GDM1 (cell line): ENCODE results near the gene NT5C3A.
"Not testable (repeated sequence)": the region's sequence is repeated elsewhere in the genome, so short reads cannot be mapped to it uniquely, and the experiment has no call there.

Experiments used
- DNase-seq: peaks from one replicate; lab custom pipeline; 2025; lab: John Stamatoyannopoulos, UW

The NT5C3A gene

GRCh38 chr7:33041631-33042428 is 20.7 kb downstream of the NT5C3A start:
- no peak for DNase-seq

DNA sequence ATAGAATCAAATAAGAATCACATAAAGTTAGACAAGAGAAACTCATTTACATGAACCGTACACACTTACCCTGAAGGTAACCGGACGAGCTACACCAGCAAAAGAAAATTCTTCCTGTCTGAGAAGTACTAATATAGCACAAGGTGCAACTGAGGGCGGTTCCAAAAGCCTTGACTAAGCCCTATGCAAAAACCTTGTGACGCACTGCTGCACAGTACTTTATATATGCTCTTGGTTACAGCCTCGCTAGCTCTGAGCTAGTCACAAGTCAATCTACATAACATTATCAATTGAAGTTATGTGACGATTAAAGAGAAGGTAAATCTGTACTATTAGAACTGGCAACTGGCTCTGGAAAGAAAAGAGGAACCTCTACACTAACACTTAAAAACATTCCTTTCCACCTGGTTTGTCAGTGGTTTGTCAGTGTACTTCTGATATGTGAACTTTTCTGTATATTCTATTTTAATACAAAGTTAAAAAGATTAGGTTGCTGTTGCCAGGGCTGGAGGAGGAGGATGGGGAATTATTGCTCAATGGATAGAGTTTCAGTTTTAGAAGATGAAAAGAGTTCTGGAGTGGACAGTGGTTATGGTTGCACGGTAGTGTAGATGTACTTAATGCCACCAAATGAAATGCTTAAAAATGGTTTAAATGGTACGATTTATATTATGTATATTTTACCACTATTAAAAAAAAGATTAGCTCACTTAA is 21.6 kb downstream of the NT5C3A start:
- peak; percentile 26 for DNase-seq

GRCh38 chr7:33039903-33040292 is 22.7 kb downstream of the NT5C3A start:
- no peak for DNase-seq

DNA sequence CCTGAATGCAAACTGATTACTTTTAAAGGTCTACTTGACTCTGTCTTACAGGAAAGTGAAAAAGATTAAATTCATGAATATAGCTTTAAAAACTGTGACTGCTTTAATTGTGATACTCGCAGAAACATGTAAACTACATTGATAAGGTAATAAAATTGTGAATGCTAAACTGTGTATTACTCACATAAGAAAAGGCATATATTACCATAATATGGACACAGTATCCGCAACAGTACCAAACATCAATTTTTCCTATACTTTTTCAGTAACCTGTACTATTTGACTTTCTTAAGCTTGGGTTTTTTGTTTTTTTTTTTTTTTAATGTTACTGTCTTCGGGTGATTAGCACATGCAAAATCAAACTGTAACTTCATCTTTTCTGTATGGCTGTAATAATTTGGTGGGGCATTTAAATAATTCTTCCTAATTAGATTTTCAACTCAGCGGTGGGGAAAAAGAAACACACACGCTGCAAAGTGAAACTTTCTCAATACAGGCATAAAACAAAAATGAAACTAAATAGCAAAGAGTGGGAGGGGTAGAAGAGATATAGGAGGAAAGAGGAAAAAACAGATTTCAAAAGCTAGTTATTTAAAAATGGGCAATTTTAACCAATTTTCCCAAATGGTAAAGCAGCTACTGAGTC is 23.2 kb downstream of the NT5C3A start:
- DNase-seq = no peak

DNA sequence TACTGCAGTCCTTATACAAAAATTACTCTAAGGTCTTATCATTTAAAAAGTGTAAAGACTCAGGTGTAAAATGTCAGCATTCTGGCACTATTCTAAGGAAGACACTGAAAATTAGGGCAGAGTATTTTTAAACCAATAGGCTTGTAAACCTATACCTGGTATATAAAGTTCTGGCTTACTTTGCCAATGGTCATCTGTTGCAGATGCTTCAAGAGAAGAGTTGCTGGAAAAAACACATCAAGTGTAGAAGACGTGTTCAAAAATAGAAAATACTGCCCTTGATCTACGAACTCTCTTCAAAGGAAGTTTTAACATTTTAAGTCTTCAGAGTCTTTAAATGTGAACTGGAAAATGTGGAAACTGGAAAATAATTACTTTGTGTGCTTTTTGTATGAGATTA is 23.9 kb downstream of the NT5C3A start:
- DNase-seq = no peak

DNA sequence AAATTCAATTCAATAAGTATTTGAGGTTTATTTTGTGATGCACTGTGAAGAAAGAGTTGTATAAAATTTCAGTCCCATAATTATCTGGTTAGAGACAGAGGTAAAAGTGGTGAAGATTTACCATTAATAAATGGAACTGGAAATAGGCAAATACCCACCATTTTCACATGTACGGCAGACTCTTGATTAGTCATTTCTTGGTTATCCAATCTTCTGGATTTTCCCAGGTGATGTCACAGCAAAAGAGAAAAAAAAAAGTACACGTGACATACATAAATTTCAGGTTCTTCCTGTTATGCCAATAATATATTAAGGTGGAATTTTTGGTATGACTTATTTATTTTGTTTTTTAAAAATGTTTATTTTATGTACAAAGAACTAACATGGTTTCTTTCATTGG is 26.8 kb downstream of the NT5C3A start:
- no peak for DNase-seq

DNA sequence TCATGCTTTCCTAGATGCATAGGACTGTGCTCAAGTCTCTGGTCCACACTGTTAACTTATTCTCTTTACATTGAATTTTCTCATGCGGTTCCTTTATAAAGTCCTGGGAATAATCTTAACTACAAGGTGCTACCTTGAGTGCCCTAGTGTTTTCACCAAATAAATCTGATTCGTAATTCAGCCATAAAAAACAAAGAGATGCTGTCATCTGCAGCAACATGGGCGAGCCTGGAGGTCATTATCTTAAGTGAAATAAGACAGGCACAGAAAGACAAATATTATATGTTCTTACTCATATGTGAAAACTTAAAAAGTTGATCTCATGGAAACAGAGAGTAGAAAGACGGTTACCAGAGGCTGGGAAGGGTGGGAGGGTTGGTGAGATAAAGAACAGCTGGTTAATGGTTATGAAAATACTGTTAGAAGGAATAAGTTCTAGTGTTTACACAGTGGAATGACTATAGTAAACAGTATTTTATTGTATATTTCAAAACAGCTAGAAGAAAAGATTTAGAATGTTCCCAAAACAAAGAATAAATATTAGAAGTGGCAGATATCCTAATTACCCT is 38.3 kb downstream of the NT5C3A start:
- no peak for DNase-seq

DNA sequence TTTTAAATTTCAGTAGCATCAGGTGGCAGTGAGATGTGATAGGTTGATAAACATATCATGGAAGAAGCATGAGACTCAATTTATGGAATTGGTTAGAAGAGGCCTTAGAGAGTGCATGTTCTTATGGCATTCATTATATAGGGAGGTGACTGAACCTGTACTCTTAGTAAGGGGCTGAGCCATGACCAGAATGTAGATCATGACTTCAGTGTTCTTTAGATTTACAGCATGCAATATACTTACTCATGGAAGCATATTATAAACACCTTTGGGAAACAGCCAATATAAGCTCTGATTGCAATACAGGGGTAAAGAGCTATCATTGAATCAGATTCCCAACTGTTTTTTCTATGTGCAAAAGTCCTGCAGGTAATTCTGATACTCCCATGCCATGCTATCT is 50.2 kb downstream of the NT5C3A start:
- DNase-seq = no peak

GRCh38 chr7:33009734-33010133 is 52.8 kb downstream of the NT5C3A start:
- DNase-seq = no peak

DNA sequence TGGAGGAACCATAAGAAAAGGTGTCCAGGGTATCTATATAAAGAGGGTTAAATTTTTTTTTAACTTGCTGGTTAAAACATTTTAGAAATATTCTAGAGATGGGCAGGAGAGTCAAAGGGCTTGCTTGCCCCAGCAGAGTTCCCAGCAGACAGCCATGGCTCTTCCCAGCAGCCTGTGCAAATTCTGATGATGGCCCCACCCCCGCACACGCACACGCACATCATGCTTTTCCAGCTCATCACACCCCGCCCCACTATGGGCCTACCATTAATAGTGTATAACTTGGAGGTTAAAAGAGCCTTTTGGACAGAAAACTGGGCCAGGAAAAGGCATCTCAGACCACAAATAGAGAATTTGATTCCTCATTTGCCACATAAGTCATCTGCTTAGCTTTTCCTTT is 56.9 kb downstream of the NT5C3A start:
- DNase-seq = not testable (repeated sequence)

DNA sequence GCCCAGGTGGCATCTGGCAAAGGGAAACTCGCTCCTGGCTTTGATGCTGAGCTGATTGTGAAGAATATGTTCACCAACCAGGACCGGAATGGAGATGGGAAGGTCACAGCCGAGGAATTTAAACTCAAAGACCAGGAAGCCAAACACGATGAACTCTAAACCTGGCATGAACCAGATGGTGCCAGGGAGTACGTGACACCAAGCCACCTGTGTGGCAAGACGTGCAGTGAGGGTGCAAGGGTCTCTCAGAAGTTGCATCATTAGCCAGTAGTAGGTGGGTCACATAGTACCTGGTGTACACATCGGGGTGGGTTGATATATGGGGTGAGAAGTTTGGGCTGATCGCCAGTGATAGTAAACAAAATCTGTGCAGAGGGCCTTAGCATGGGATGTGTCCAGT is 57.4 kb downstream of the NT5C3A start:
- not testable (repeated sequence) for DNase-seq

- DNase-seq = not testable (repeated sequence)
Observed at GRCh38 chr7:33004104-33004616, 58.4 kb downstream of the NT5C3A start.

DNA sequence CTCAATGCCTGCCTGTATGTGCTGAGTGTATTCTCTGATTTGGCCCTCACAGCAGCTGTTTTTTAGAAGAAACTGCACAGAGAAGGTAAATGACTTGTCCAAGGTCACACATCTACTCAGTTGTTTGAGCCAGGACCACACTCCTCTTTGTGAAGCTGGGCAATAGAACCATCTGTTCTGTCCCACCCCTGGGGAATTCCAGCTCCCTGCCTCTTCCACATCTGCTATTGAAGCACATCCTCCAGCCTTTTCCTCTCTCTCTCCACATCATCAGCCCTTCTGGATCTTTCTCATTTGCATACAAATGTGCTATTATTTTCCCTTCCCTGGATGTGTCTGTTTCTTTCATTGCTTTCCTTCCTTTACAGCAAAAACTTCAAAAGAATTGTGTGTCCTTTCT is 59.5 kb downstream of the NT5C3A start:
- not testable (repeated sequence) for DNase-seq

- DNase-seq = not testable (repeated sequence)
Observed at GRCh38 chr7:32999380-32999779, 63.2 kb downstream of the NT5C3A start.

DNA sequence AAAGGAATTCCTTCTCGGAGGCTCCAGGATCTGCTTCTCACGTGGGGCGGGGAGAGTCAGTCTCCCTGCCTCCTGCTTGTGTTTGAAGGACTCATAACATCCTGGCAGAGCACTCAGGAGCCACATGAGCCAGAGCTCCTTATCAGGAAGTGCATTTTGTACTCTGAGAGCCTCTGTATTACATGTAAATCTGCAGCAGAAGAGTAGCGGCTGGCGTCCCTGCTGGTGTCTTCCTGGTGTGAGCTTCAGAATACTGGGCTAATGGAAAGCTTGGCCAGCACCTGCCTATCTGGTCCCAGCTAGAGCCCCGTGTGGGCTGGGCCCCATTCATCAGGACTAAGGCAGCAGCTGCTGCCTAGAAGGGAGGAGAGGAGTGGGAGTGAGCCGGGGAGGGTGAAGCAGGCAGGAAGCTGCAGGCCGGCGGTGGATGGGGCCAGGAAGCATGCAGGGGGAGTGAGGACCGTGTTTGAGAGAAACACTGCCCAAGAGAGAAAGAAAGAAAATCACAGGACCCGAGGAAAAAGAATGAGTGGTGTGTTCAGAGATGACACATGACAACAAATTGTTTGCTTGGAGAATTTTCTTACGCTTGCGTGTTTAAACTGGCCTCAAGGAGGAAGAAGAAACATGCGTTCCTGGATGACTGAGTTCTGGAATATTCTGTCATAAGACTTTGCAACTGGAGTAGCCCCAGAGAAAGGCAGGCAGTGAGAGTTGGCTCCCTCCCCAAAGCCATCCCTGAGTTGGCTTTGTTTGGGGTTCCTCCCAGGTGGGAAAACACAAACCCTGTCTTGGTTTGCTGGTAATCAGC is 64.0 kb downstream of the NT5C3A start:
- DNase-seq = peak; percentile 64

DNA sequence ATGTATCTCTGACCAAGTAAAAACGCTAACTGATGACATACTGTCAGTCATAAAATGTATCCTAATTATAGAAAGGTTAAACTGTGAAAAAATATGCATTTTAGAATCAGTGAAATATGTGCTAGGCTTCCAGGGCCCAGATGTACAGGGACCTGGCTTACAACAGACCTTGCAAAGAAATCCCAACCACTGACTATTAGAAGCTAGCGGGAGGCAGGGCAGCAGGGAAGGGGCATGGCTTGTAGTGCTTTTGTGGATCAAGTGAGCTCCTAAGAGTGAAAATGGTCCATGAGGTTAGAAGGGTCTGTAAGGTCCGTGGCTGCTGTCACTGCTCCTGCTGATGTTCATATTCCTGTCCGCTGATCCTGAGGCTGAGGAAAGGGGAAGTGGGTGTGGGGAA is 64.6 kb downstream of the NT5C3A start:
- DNase-seq = not testable (repeated sequence)

GRCh38 chr7:32992750-32993149 is 69.8 kb downstream of the NT5C3A start:
- not testable (repeated sequence) for DNase-seq

GRCh38 chr7:32991975-32992700 is 70.4 kb downstream of the NT5C3A start:
- peak; percentile 82 for DNase-seq

DNA sequence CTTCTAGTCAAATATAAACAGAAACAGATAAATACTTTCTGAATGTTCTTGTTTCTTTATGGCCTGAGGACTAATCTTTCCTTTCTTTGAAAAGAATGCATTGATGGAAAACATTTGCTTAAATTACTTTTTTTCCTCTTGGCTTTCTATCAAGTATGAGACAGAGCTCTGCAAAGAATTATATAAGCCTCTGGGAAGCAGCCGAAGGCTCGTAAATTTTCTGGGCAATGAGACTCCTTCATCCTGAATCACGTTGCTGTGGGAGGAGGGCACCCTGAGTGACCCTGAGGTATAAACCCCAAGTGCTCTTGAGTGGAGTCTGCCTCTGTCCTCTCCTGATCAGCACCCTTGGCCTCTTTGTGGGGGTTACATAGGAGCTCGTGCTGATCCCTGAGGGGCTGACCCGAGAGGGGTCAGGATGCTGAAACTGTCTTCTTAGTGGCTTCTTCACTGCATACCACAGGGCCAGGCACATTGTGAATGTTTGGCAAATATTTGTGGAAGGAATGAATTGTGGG is 71.4 kb downstream of the NT5C3A start:
- not testable (repeated sequence) for DNase-seq

- DNase-seq = peak; percentile 2
Observed at GRCh38 chr7:32988148-32988547, 74.4 kb downstream of the NT5C3A start.

DNA sequence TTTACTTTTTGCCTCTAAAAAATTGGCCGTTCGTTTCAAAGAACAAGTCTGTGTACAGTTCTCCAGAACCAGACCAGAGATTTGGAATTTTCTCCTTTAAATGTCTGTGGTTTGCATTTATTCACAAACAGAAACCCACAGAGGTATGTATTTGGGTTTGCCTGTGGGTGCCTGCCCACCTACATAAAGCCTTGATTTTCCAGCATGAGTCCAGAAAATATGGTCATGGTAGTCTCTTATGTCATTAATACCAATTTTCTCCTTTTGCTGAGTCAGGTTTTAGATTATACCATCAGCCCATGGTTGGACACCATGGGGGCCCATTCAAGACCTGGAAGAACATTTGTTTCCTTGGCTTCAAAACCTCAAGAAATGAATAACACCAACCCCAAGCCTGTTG is 82.7 kb downstream of the NT5C3A start:
- DNase-seq = not testable (repeated sequence)
